A549 treated with AZD2906 at 1 μM for 4 hours (cell line): Measurements from ENCODE around the gene EEF2K. TPM values are rescaled to one million over a fixed set of nuclear protein-coding genes. Genes with fewer than 3 reads are reported as not detected.

Source experiments
- total RNA-seq: library from RNA; stranded (reverse); fragments of 200-300 nt; extraction: Qiagen RNA extraction; gene quantifications from 5 replicates; pipeline ENCODE4 v1.2.3, GENCODE V29; 2022

EEF2K gene
- total RNA-seq: 13.2 to 16.3 TPM (median 15.8 TPM) in 5 replicates

DNA sequence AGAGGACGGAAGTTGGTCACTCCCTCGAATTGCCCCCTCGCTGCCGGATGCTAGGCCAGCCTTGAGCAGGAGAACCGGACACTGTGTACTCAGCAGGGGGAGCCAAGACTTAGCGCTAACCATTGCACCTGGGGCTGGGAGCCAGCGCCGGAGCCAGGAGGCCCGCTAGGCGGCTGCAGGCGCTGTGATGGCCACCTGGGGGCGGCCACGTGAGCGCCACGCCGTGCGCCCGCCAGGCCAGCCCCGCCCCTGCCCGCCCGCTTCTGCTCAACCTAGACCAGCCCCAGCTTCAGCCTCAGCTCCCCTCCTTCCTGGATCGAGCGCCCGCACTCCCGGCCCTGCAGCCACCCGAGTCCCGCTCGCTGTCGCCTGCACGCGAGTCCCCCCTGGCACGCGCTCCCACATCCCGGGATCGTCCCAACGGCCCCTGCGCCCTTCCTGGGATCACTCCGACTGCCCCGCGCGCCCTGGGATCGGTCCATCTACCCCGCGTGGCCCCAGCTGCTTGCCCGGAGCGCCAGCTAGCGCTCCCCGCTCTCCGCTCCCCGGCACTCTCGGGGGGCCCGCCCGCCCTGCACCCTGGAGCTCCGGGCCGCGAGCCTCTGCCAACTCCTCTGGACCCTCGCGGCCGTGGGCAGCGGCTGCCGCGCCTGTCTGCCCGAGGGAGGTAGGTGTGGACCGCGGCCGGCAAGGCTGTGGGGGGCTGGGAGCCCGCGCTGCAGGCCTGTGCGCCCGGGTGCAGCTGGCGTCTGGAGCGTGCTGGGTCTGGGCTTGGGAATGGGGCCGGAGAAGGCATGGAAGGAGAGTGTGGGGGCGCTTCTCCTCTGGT is at the start of gene EEF2K:
Gene EEF2K (plus strand): TSS at position 266 of the 829 bp plus-strand sequence. CDS start 19,452 bp downstream, outside the sequence.

DNA sequence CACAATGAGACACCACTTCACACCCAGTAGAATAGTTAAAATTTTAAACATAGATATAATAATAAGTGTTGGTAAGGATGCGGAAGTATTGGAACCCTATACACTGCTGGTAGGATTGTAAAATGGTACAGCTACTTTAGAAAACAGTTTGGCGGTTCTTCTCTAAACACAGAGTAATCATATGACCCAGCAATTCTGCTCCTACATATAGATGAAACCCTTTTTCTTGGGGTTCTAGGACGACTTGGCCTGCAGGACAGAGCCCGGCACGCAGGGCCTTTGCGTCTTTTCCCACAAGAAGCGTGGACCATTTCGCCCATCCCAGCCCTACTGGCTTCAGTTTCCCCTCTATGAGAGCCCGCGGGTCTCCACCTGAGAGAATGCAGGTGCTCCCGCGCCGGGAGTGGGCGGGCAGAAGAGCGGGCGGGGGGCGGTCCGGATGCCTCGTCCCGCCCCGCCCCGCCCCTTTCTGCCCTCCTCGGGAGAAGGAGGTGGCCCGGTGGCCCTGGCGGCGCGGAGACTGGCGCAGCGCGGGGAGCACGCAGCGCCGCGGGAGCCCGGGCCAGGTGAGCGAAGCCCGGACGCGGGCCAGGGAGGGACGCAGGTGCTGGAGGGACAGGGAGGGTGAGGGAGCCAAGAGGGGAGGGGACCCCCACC is 44.0 kb upstream of the EEF2K start, which contains the start of gene SDR42E2:
Gene SDR42E2 (plus strand): TSS at position 508 of the 657 bp plus-strand sequence. CDS start 3,077 bp downstream, outside the sequence.

DNA sequence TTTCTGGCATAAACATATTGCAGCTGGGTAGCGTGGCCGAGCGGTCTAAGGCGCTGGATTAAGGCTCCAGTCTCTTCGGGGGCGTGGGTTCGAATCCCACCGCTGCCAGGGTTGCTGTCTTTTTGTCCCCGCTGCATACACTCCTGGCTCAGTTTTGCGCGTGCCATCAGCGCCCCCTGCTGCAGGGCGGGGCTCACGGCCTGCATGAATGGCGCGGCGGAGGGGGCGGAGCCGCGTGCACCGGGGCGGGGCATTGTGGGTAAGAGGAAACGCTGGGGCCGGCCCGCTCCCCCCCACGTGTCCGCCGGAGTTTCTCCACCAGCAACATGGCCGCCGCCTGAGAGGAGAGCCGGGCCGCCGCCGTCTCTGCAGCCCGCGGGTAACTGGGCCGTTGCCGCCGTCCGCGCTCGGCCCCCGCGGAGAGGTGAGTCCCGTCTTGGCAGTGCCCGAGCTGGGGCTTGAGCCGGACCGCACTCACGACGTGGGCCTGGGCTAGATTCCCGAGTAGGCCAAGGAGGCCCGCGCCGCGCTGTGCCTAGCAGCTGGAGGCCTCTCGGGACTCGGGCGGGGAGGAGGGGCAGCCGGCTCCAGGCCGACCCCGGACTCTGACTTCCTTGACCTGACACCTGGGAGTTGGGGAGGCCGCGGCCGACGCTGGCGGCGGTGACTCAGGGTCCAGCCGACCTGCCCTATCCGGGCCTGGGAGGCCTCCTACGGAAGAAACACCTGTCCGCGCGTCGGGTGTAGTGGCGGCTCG is 91.2 kb downstream of the EEF2K start, which contains the start of gene POLR3E:
Gene POLR3E (plus strand): TSS at position 296 of the 757 bp plus-strand sequence. CDS start 5,560 bp downstream, outside the sequence.

Other genes starting within 250 kb of the EEF2K start
- gene PDZD9, start 205.2 kb upstream of the EEF2K start, total RNA-seq: 0.06 to 0.07 TPM in 2 of 5 replicates, not detected in the others
- 10.1 to 15.3 TPM (median 14.3 TPM) in 5 replicates for gene MOSMO, start 198.2 kb upstream of the EEF2K start, total RNA-seq
- gene VWA3A, start 113.7 kb upstream of the EEF2K start, total RNA-seq: 0.02 to 0.09 TPM (median 0.03 TPM) in 4 of 5 replicates, not detected in the other
- gene SDR42E2, start 43.8 kb upstream of the EEF2K start, total RNA-seq: not detected in 5 replicates
- 29.3 to 36.4 TPM (median 32.0 TPM) in 5 replicates for gene POLR3E, start 91.1 kb downstream of the EEF2K start, total RNA-seq
- 34.3 to 43.6 TPM (median 39.6 TPM) in 5 replicates for gene CDR2, start 168.3 kb downstream of the EEF2K start, total RNA-seq